Keratinocyte (primary cell): ENCODE data around the gene STRA6.

Source experiments
- EZH2 ChIP-seq: IDR thresholded peaks from one replicate; pipeline ENCODE4 v1.6.1; 2012; ENCODE audit warnings: inconsistent platforms, mild to moderate bottlenecking, low read length, moderate library complexity
- TF ChIP-seq, protein P1 (sequence below), 3 experiments: IDR thresholded peaks in 1 of 3; conservative IDR thresholded peaks in 1 of 3; optimal IDR thresholded peaks in 1 of 3; 2 replicates in 2 of 3; 3 replicates in 1 of 3; pipeline versions ENCODE3 to v1.5.1; 2011; ENCODE audit warnings: low read length in 3 of 3, mild to moderate bottlenecking in 3 of 3, moderate library complexity in 2 of 3, control low read depth in 1 of 3, inconsistent platforms in 1 of 3; ENCODE audit not compliant: insufficient read depth in 2 of 3; ENCODE audit errors: extremely low read depth in 1 of 3

GRCh38 chr15:74226761-74227540 lies 24.4 kb upstream of the STRA6 start:
- TF ChIP-seq, protein P1, sequence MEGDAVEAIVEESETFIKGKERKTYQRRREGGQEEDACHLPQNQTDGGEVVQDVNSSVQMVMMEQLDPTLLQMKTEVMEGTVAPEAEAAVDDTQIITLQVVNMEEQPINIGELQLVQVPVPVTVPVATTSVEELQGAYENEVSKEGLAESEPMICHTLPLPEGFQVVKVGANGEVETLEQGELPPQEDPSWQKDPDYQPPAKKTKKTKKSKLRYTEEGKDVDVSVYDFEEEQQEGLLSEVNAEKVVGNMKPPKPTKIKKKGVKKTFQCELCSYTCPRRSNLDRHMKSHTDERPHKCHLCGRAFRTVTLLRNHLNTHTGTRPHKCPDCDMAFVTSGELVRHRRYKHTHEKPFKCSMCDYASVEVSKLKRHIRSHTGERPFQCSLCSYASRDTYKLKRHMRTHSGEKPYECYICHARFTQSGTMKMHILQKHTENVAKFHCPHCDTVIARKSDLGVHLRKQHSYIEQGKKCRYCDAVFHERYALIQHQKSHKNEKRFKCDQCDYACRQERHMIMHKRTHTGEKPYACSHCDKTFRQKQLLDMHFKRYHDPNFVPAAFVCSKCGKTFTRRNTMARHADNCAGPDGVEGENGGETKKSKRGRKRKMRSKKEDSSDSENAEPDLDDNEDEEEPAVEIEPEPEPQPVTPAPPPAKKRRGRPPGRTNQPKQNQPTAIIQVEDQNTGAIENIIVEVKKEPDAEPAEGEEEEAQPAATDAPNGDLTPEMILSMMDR (optimal IDR thresholded peaks at IDR 0.05 in 1 of 3, IDR thresholded peaks at IDR 0.05 in 1 of 3, conservative IDR thresholded peaks at IDR 0.05 in 1 of 3; ENCODE audit: extremely low read depth in 1 of 3, insufficient read depth in 2 of 3, low read length in 3 of 3), result no peak
- no peak for TF ChIP-seq EZH2
